Prostate gland (tissue), 2 donors: Measurements from ENCODE around the gene KCNK2. TPM values are rescaled to one million over a fixed set of nuclear protein-coding genes. Genes with fewer than 3 reads are reported as not detected.

Experiments used
- DNase-seq: peaks from one replicate; pipeline ENCODE4 v3.0.0-alpha.2; 2019; ENCODE audit warnings: low spot score
- H3K27ac ChIP-seq, 2 donors: fragments of 200-600 bp; sonication (generic); 2 replicates each; pipeline ENCODE4 v1.5.1; 2017 to 2019
- H3K27me3 ChIP-seq: fragments of 200-600 bp; sonication (generic); replicated peaks from 2 replicates; pipeline ENCODE4 v1.5.1; 2019; ENCODE audit not compliant: insufficient read depth
- H3K36me3 ChIP-seq, 2 donors: fragments of 200-600 bp; sonication (generic); 1 replicate in 1 of 2; 2 replicates in 1 of 2; pipeline versions ENCODE4 v1.5.1 to v1.8.1; 2017 to 2019
- H3K4me1 ChIP-seq: fragments of 200-600 bp; sonication (generic); replicated peaks from 2 replicates; pipeline ENCODE4 v1.5.1; 2019
- H3K4me3 ChIP-seq, 2 donors: fragments of 200-600 bp; sonication (generic); 2 replicates each; pipeline ENCODE4 v1.5.1; 2017 to 2019
- H3K9me3 ChIP-seq: fragments of 200-600 bp; sonication (generic); 2 replicates; pipeline ENCODE4 v1.5.1; 2017
- CTCF ChIP-seq, 4 experiments: fragments of 200-600 bp in 2 of 4; fragments of 450-650 bp in 2 of 4; sonication (generic) in 2 of 4; IDR thresholded peaks; 1 replicate in 3 of 4; 2 replicates in 1 of 4; pipeline ENCODE4 v1.5.1; 2016 to 2019; ENCODE audit warnings: antibody characterized with exemption in 4 of 4, mild to moderate bottlenecking in 2 of 4, moderate library complexity in 2 of 4
- POLR2A ChIP-seq: fragments of 450-650 bp; IDR thresholded peaks from one replicate; pipeline ENCODE4 v1.6.1; 2016; ENCODE audit warnings: antibody characterized with exemption, mild to moderate bottlenecking
- POLR2AphosphoS5 ChIP-seq: sonication (generic); formaldehyde crosslinking; IDR thresholded peaks from one replicate; pipeline ENCODE4 v1.6.1; 2017; ENCODE audit warnings: antibody characterized with exemption
- WGBS: methylation state at CpG from one replicate; pipeline ENCODE4 v1.1.5; 2018; 5-methylcytosine and 5-hydroxymethylcytosine counted together
- intact Hi-C: fragments of 100-400 bp; cut with DNase I; formaldehyde crosslinking; loops from one replicate; pipeline ENCODE4 v1.14.2; 2022
- total RNA-seq, 2 donors: library from RNA; depleted of rRNA; stranded (reverse); fragments of >200 nt; gene quantifications; one replicate each; pipeline ENCODE4 v1.1.0, GENCODE V29; 2016

The KCNK2 gene
- total RNA-seq, 2 donors from 2014 or later, result 0.09 to 4.3 TPM

- intact Hi-C loops, result no loop called here
- H3K9me3 ChIP-seq, result no peaks in the 10 kb centered on the region
- TF ChIP-seq CTCF (IDR thresholded peaks at IDR 0.05), result no peak
- no peak for TF ChIP-seq POLR2AphosphoS5
- no peak for TF ChIP-seq POLR2A
- no peaks in the 10 kb centered on the region for H3K27me3 ChIP-seq
- 67% methylated on average over 3 of the region's 3 CpGs for WGBS
- no peaks in the 10 kb centered on the region for H3K36me3 ChIP-seq
- no peaks in the 10 kb centered on the region for H3K4me1 ChIP-seq
- DNase-seq, result no peak
- H3K27ac ChIP-seq, result no peak overlapping the region
- no peak overlapping the region for H3K4me3 ChIP-seq
Measured at GRCh38 chr1:215181518-215181917, 99.0 kb downstream of the KCNK2 start.

GRCh38 chr1:215185067-215185620, 102.6 kb downstream of the KCNK2 start:
- Histone ChIP-seq H3K27ac (no peak overlapping the region), H3K4me3 (no peak overlapping the region), H3K27me3 (no peaks in the 10 kb centered on the region), H3K9me3 (no peaks in the 10 kb centered on the region), H3K4me1 (no peaks in the 10 kb centered on the region), H3K36me3 (no peaks in the 10 kb centered on the region)
- 80% methylated on average over 2 of the region's 2 CpGs for WGBS
- no peak for TF ChIP-seq POLR2AphosphoS5
- TF ChIP-seq POLR2A, result no peak
- DNase-seq, result no peak
- intact Hi-C loops, result no loop called here

- H3K4me3 ChIP-seq, result no peak overlapping the region
- intact Hi-C loops, result no loop called here
- no peaks in the 10 kb centered on the region for H3K9me3 ChIP-seq
- TF ChIP-seq CTCF (IDR thresholded peaks at IDR 0.05) (no peak), POLR2A (no peak), POLR2AphosphoS5 (no peak)
- no peaks in the 10 kb centered on the region for H3K27me3 ChIP-seq
- no peaks in the 10 kb centered on the region for H3K36me3 ChIP-seq
- H3K4me1 ChIP-seq, result no peaks in the 10 kb centered on the region
- DNase-seq, result no peak
- H3K27ac ChIP-seq, result no peak overlapping the region
Measured at GRCh38 chr1:215188302-215188950, 105.9 kb downstream of the KCNK2 start.

GRCh38 chr1:215192306-215192705, 109.8 kb downstream of the KCNK2 start:
- no peaks in the 10 kb centered on the region for H3K4me1 ChIP-seq
- H3K27me3 ChIP-seq, result no peaks in the 10 kb centered on the region
- intact Hi-C loops, result no loop called here
- no peak overlapping the region for H3K27ac ChIP-seq
- H3K36me3 ChIP-seq, result no peaks in the 10 kb centered on the region
- TF ChIP-seq POLR2A (no peak), CTCF (IDR thresholded peaks at IDR 0.05) (no peak), POLR2AphosphoS5 (no peak)
- no peak for DNase-seq
- no peaks in the 10 kb centered on the region for H3K9me3 ChIP-seq
- no peak overlapping the region for H3K4me3 ChIP-seq

GRCh38 chr1:215198021-215198420, 115.5 kb downstream of the KCNK2 start:
- no peak overlapping the region for H3K27ac ChIP-seq
- no peaks in the 10 kb centered on the region for H3K27me3 ChIP-seq
- intact Hi-C loops, result no loop called here
- TF ChIP-seq POLR2AphosphoS5 (no peak), POLR2A (no peak)
- no peak overlapping the region for H3K4me3 ChIP-seq
- 97% methylated on average over 1 of the region's 1 CpG for WGBS
- DNase-seq, result no peak
- no peaks in the 10 kb centered on the region for H3K9me3 ChIP-seq
- H3K4me1 ChIP-seq, result no peaks in the 10 kb centered on the region
- no peaks in the 10 kb centered on the region for H3K36me3 ChIP-seq

- no peak for DNase-seq
- Histone ChIP-seq H3K27me3 (no peaks in the 10 kb centered on the region), H3K27ac (no peak overlapping the region), H3K4me3 (no peak overlapping the region), H3K36me3 (no peaks in the 10 kb centered on the region), H3K9me3 (no peaks in the 10 kb centered on the region), H3K4me1 (no peaks in the 10 kb centered on the region)
- TF ChIP-seq CTCF (IDR thresholded peaks at IDR 0.05), result no peak
- no peak for TF ChIP-seq POLR2A
- no peak for TF ChIP-seq POLR2AphosphoS5
- 96% methylated on average over 1 of the region's 1 CpG for WGBS
- intact Hi-C loops, result no loop called here
Measured at GRCh38 chr1:215200121-215200520, 117.6 kb downstream of the KCNK2 start.
